ENCODE measurements around the gene HSPBP1. TPM values are rescaled to one million over a fixed set of nuclear protein-coding genes. Genes with fewer than 3 reads are reported as not detected.

HSPBP1 gene
- total RNA-seq, 1 donor from 2014 or later = 30.0 TPM

GRCh38 chr19:55305491-55305890 is 25.6 kb upstream of the HSPBP1 start:
- intact Hi-C loops (cut with micrococcal nuclease) = loop anchor here (1.0 kb wide), 1 partner anchor 48 kb away; no protein-coding TSS in a partner anchor

- intact Hi-C loops (cut with micrococcal nuclease) = loop anchor here (1.0 kb wide), 1 partner anchor 48 kb away; no protein-coding TSS in a partner anchor
These were observed 25.1 kb upstream of the HSPBP1 start for GRCh38 chr19:55304980-55305379.

GRCh38 chr19:55304279-55304978 is 24.5 kb upstream of the HSPBP1 start:
- intact Hi-C loops (cut with micrococcal nuclease) = no loop called here

- intact Hi-C loops (cut with micrococcal nuclease) = no loop called here
These were observed 23.6 kb upstream of the HSPBP1 start for GRCh38 chr19:55303477-55303876.

- intact Hi-C loops (cut with micrococcal nuclease) = loop anchor here (1.0 kb wide), 3 partner anchors 37 to 106 kb away; partner anchors contain the start of genes KMT5C and PPP6R1
These were observed 22.4 kb upstream of the HSPBP1 start for GRCh38 chr19:55302318-55302703.

GRCh38 chr19:55301459-55302317 is 21.8 kb upstream of the HSPBP1 start:
- intact Hi-C loops (cut with micrococcal nuclease) = loop anchor here (1.0 to 2.0 kb wide), 8 partner anchors 9 to 159 kb away; partner anchors contain the start of genes HSPBP1, ISOC2, KMT5C and PPP6R1

- intact Hi-C loops (cut with micrococcal nuclease) = loop anchor here (1.0 to 2.0 kb wide), 5 partner anchors 9 to 160 kb away; partner anchors contain the start of genes HSPBP1, ISOC2 and RPL28
These were observed 21.1 kb upstream of the HSPBP1 start for GRCh38 chr19:55300886-55301458.

- intact Hi-C loops (cut with micrococcal nuclease) = loop anchor here (2.0 kb wide), 1 partner anchor 161 kb away; the partner anchor contains the start of gene ISOC2
These were observed 20.1 kb upstream of the HSPBP1 start for GRCh38 chr19:55299991-55300390.

- intact Hi-C loops (cut with micrococcal nuclease) = no loop called here
These were observed 17.4 kb upstream of the HSPBP1 start for GRCh38 chr19:55297267-55297666.

GRCh38 chr19:55289117-55289796 is 9.3 kb upstream of the HSPBP1 start:
- intact Hi-C loops (cut with micrococcal nuclease) = no loop called here

GRCh38 chr19:55287361-55288079 is 7.6 kb upstream of the HSPBP1 start:
- intact Hi-C loops (cut with micrococcal nuclease) = no loop called here

GRCh38 chr19:55285229-55285890 is 5.5 kb upstream of the HSPBP1 start:
- intact Hi-C loops (cut with micrococcal nuclease) = no loop called here

GRCh38 chr19:55284405-55285058 is 4.6 kb upstream of the HSPBP1 start:
- intact Hi-C loops (cut with micrococcal nuclease) = no loop called here

GRCh38 chr19:55283548-55284377 is 3.9 kb upstream of the HSPBP1 start, which contains the start of gene BRSK1:
Gene BRSK1 (plus strand): TSS chr19:55283997. CDS start chr19:55284443, 446 bp downstream.
- intact Hi-C loops (cut with micrococcal nuclease) = no loop called here

GRCh38 chr19:55279340-55279739 is 570 bp downstream of the HSPBP1 start:
- intact Hi-C loops (cut with micrococcal nuclease) = no loop called here

GRCh38 chr19:55278391-55279135 is 1.3 kb downstream of the HSPBP1 start:
- intact Hi-C loops (cut with micrococcal nuclease) = no loop called here

GRCh38 chr19:55277494-55277893 is 2.4 kb downstream of the HSPBP1 start:
- intact Hi-C loops (cut with micrococcal nuclease) = no loop called here

Data from T-helper 1 cell treated with Interleukin-12 subunit alpha and Interleukin-12 subunit beta and Interleukin-4 antibody, amounts not matched to agents 30 ng/mL and 1 ng/mL, for 36 hours (primary cell).